Activated B cell treated with CpG ODN at 0.5 μM for 24 hours (primary cell): ENCODE measurements around the gene VAC14. TPM values are rescaled to one million over a fixed set of nuclear protein-coding genes. Genes with fewer than 3 reads are reported as not detected.

Source experiments
- ATAC-seq: fragments of 200-7000 bp; cut with Tn5 transposase; one replicate; pipeline ENCODE4 v1.10.0; 2021; ENCODE audit warnings: low read depth, mild to moderate bottlenecking, moderate library complexity
- CTCF ChIA-PET: fragments of 350-600 bp; sonication (Branson Sonifier 250); formaldehyde crosslinking; loops from one replicate; lab custom pipeline; 2021; ENCODE audit warnings: antibody characterized with exemption; lab: Charles Lee
- POLR2A ChIA-PET: fragments of 350-600 bp; sonication (Branson Sonifier 250); formaldehyde crosslinking; loops from one replicate; lab custom pipeline; 2021; ENCODE audit warnings: antibody characterized with exemption; lab: Charles Lee
- DNase-seq: peaks from one replicate; pipeline ENCODE4 v3.0.0; 2022
- H3K27ac Mint-ChIP-seq: one replicate; pipeline ENCODE4 v1.8.0; 2020; ENCODE audit warnings: mixed read lengths
- H3K27me3 Mint-ChIP-seq: one replicate; pipeline ENCODE4 v1.8.0; 2021; ENCODE audit warnings: mixed read lengths
- H3K36me3 Mint-ChIP-seq: one replicate; pipeline ENCODE4 v1.8.0; 2021; ENCODE audit warnings: low read depth, mixed read lengths
- H3K4me1 Mint-ChIP-seq: one replicate; pipeline ENCODE4 v1.8.0; 2021; ENCODE audit warnings: mixed read lengths
- H3K4me3 Mint-ChIP-seq: one replicate; pipeline ENCODE4 v1.8.0; 2020; ENCODE audit warnings: mild to moderate bottlenecking, mixed read lengths
- H3K9me3 Mint-ChIP-seq: one replicate; pipeline ENCODE4 v1.8.0; 2020; ENCODE audit warnings: mixed read lengths
- CTCF ChIP-seq: fragments of 200-600 bp; IDR thresholded peaks from one replicate; pipeline ENCODE4 v1.8.0; 2022; ENCODE audit warnings: antibody characterized with exemption, mild to moderate bottlenecking
- intact Hi-C: fragments of 100-400 bp; cut with micrococcal nuclease; formaldehyde crosslinking; loops from one replicate; pipeline ENCODE4 v1.15.1; 2024
- total RNA-seq: library from RNA; stranded (reverse); gene quantifications from 2 replicates; pipeline ENCODE4 v1.2.3, GENCODE V29; 2022

VAC14 gene
- total RNA-seq, 1 donor from 2014 or later = 53.4 TPM

GRCh38 chr16:70801611-70802010 lies 653 bp upstream of the VAC14 start:
- ATAC-seq = no peak
- Mint-ChIP-seq H3K27ac (no peak overlapping the region), H3K4me3 (peak overlapping the region; percentile 92), H3K9me3 (peaks cover 4% of the 10 kb centered on the region), H3K27me3 (peaks cover 2% of the 10 kb centered on the region), H3K4me1 (peaks cover 33% of the 10 kb centered on the region), H3K36me3 (peaks cover 27% of the 10 kb centered on the region)
- ChIA-PET CTCF (no interaction called here), POLR2A (interaction anchor here (1.2 to 2.5 kb wide), 3 partner anchors 30 to 763 kb away, joined by 4 to 7 read pairs (median 4); partner anchors contain the start of gene CMTR2)
- intact Hi-C loops = loop anchor here (1.0 to 10.0 kb wide), 3 partner anchors 65 to 1293 kb away; partner anchors contain the start of genes CMTR2, DHX38 and TXNL4B
- no peak for TF ChIP-seq CTCF
- DNase-seq = no peak

GRCh38 chr16:70800311-70800710 lies 647 bp downstream of the VAC14 start:
- peaks cover 2% of the 10 kb centered on the region for H3K27me3 Mint-ChIP-seq
- TF ChIP-seq CTCF = no peak
- intact Hi-C loops = loop anchor here (2.0 to 10.0 kb wide), 2 partner anchors 64 to 1294 kb away; partner anchors contain the start of genes DHX38 and TXNL4B
- ChIA-PET POLR2A (interaction anchor here (1.2 to 2.5 kb wide), 3 partner anchors 29 to 765 kb away, joined by 4 to 7 read pairs (median 4); partner anchors contain the start of gene CMTR2), CTCF (no interaction called here)
- ATAC-seq = no peak
- H3K36me3 Mint-ChIP-seq = peaks cover 27% of the 10 kb centered on the region
- peaks cover 40% of the 10 kb centered on the region for H3K4me1 Mint-ChIP-seq
- DNase-seq = no peak
- peaks cover 4% of the 10 kb centered on the region for H3K9me3 Mint-ChIP-seq
- H3K4me3 Mint-ChIP-seq = peak overlapping the region; percentile 92
- H3K27ac Mint-ChIP-seq = peak overlapping the region; percentile 90

DNA sequence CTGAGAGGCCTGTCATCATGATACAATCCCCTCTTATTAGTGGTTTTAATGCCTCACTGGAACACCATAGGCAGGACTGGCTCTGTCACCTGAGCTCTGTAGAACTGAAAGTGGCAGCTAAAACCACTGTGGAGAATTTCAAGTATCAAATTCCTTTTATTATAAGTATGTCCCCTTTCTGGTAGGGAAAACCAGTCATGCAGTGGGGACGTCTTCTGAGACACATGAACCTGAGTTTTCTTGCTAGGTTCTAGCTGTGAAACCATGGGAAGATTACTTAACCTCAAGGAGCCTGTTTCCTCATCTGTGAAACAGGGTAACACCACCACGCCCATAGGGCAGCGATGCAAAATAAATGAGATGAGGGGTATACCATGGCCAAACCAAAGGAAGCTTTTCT lies 4.7 kb downstream of the VAC14 start:
- Mint-ChIP-seq H3K4me1 (peaks cover 47% of the 10 kb centered on the region), H3K9me3 (no peaks in the 10 kb centered on the region), H3K36me3 (peaks cover 27% of the 10 kb centered on the region), H3K4me3 (no peak overlapping the region), H3K27ac (no peak overlapping the region), H3K27me3 (no peaks in the 10 kb centered on the region)
- DNase-seq (no peak), ATAC-seq (no peak)
- ChIA-PET POLR2A (no interaction called here), CTCF (interaction anchor here (0.7 kb wide), 1 partner anchor 25 kb away, joined by 3 read pairs; no protein-coding TSS in a partner anchor)
- no peak for TF ChIP-seq CTCF
- intact Hi-C loops = no loop called here

- H3K4me1 Mint-ChIP-seq = peaks cover 42% of the 10 kb centered on the region
- CTCF ChIA-PET = no interaction called here
Measured at GRCh38 chr16:70795296-70795912, 5.6 kb downstream of the VAC14 start.

More at GRCh38 chr16:70795296-70795912, 5.6 kb downstream of the VAC14 start:
- no peak for TF ChIP-seq CTCF
- Mint-ChIP-seq H3K36me3 (peaks cover 26% of the 10 kb centered on the region), H3K4me3 (no peak overlapping the region), H3K27me3 (no peaks in the 10 kb centered on the region), H3K9me3 (no peaks in the 10 kb centered on the region), H3K27ac (no peak overlapping the region)
- ATAC-seq (no peak), DNase-seq (no peak)
- POLR2A ChIA-PET = no interaction called here
- intact Hi-C loops = no loop called here
